Measurements from ENCODE around the gene TRIM14.
A peak's percentile ranks its signal among the peaks of the same experiment; 100 is the strongest.

Gene TRIM14

GRCh38 chr9:98152526-98152925 lies 33.5 kb upstream of the TRIM14 start:
- no peaks in the 10 kb centered on the region for H3K27me3 ChIP-seq
- TF ChIP-seq, protein P1, sequence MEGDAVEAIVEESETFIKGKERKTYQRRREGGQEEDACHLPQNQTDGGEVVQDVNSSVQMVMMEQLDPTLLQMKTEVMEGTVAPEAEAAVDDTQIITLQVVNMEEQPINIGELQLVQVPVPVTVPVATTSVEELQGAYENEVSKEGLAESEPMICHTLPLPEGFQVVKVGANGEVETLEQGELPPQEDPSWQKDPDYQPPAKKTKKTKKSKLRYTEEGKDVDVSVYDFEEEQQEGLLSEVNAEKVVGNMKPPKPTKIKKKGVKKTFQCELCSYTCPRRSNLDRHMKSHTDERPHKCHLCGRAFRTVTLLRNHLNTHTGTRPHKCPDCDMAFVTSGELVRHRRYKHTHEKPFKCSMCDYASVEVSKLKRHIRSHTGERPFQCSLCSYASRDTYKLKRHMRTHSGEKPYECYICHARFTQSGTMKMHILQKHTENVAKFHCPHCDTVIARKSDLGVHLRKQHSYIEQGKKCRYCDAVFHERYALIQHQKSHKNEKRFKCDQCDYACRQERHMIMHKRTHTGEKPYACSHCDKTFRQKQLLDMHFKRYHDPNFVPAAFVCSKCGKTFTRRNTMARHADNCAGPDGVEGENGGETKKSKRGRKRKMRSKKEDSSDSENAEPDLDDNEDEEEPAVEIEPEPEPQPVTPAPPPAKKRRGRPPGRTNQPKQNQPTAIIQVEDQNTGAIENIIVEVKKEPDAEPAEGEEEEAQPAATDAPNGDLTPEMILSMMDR (IDR thresholded peaks at IDR 0.05), result no peak
- H3K4me1 ChIP-seq (ENCODE audit: control insufficient read depth in 1 of 2, insufficient read depth in 1 of 2, low read depth in 1 of 2, low read length in 1 of 2), result peaks cover 11% of the 10 kb centered on the region in 2 experiments
- H3K36me3 ChIP-seq, result peaks cover 38% of the 10 kb centered on the region
- H3K9me3 ChIP-seq, result no peaks in the 10 kb centered on the region
- H3K27ac ChIP-seq, result no peak overlapping the region
- H3K4me3 ChIP-seq (ENCODE audit: low read depth in 1 of 2, low read length in 1 of 2), result no peak overlapping the region

DNA sequence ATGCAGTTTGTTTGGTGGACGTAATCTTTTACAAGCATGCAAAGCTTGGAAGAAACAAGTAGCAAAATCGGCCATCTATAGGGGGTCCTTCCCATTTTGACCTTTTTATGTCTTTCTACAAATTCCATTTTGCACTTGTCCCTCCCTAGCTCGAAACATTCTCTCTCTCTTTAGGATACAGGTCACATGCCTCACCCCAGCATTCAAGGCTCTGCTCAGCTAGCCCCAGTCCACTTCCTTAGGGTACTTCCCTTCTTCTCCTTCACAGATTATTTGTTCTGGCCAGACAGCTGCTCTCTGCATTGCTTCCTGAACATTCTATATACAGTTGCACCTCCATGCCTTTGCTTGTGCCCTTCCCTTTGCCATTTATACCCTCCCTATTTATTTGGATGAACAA lies 31.7 kb upstream of the TRIM14 start:
- Histone ChIP-seq H3K9me3 (no peaks in the 10 kb centered on the region), H3K27me3 (no peaks in the 10 kb centered on the region), H3K36me3 (peaks cover 25% of the 10 kb centered on the region), H3K27ac (peak overlapping the region; percentile 22), H3K4me3 (ENCODE audit: low read depth in 1 of 2, low read length in 1 of 2) (no peak overlapping the region), H3K4me1 (ENCODE audit: control insufficient read depth in 1 of 2, insufficient read depth in 1 of 2, low read depth in 1 of 2, low read length in 1 of 2) (peaks cover 10 to 12% of the 10 kb centered on the region in 2 experiments)
- TF ChIP-seq, protein P1 (IDR thresholded peaks at IDR 0.05), result no peak

DNA sequence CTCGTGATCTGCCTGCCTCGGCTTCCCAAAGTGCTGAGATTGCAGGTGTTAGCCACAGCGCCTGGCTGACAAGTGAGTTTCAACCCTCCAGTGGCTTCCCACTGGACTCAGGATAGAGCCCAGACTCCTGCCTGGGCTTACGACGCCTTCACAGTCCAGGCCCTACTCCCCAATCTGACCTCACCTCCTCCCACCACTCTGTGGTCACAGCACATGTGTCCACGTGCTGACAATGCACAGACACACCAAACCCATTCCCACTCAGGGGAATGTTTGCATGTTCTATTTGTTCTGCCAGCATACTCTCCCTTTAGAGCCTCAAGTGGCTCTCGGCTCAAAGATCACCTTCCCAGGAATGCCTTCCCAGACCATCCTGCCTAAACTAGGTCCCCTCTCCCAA lies 31.1 kb upstream of the TRIM14 start:
- H3K4me1 ChIP-seq (ENCODE audit: control insufficient read depth in 1 of 2, insufficient read depth in 1 of 2, low read depth in 1 of 2, low read length in 1 of 2), result peaks cover 10 to 13% of the 10 kb centered on the region in 2 experiments
- H3K27ac ChIP-seq, result no peak overlapping the region
- H3K4me3 ChIP-seq (ENCODE audit: low read depth in 1 of 2, low read length in 1 of 2), result no peak overlapping the region
- peaks cover 21% of the 10 kb centered on the region for H3K36me3 ChIP-seq
- TF ChIP-seq, protein P1 (IDR thresholded peaks at IDR 0.05), result no peak
- no peaks in the 10 kb centered on the region for H3K27me3 ChIP-seq
- no peaks in the 10 kb centered on the region for H3K9me3 ChIP-seq

GRCh38 chr9:98149422-98149821 lies 30.4 kb upstream of the TRIM14 start:
- Histone ChIP-seq H3K9me3 (no peaks in the 10 kb centered on the region), H3K27ac (peak overlapping the region; percentile 13), H3K36me3 (peaks cover 19% of the 10 kb centered on the region), H3K27me3 (no peaks in the 10 kb centered on the region), H3K4me3 (ENCODE audit: low read depth in 1 of 2, low read length in 1 of 2) (no peak overlapping the region), H3K4me1 (ENCODE audit: control insufficient read depth in 1 of 2, insufficient read depth in 1 of 2, low read depth in 1 of 2, low read length in 1 of 2) (peaks cover 10 to 13% of the 10 kb centered on the region in 2 experiments)
- TF ChIP-seq, protein P1 (IDR thresholded peaks at IDR 0.05), result no peak

- TF ChIP-seq, protein P1 (IDR thresholded peaks at IDR 0.05), result no peak
- no peak overlapping the region for H3K27ac ChIP-seq
- no peaks in the 10 kb centered on the region for H3K9me3 ChIP-seq
- peaks cover 10 to 16% of the 10 kb centered on the region in 2 experiments for H3K4me1 ChIP-seq (ENCODE audit: control insufficient read depth in 1 of 2, insufficient read depth in 1 of 2, low read depth in 1 of 2, low read length in 1 of 2)
- no peak overlapping the region for H3K4me3 ChIP-seq (ENCODE audit: low read depth in 1 of 2, low read length in 1 of 2)
- no peaks in the 10 kb centered on the region for H3K27me3 ChIP-seq
- peaks cover 24% of the 10 kb centered on the region for H3K36me3 ChIP-seq
Observed at GRCh38 chr9:98148486-98148885, 29.5 kb upstream of the TRIM14 start.

DNA sequence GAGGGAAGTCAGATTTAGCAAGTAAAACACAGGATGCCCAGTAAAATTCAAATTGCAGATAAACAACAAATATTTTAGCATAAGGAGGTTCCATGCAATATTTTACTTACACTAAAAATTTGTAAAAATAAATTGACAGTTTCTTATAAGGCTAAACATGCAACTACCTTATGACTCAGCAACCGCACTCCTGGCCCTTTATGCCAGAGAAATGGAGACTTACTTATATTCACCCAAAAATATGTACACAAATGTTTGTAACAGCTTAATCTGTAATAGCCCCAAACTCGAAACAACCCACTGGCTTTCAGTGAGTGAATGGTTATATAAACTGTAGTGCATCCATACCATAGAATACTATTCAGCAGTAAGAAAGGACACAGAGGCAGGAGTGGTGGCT lies 28.6 kb upstream of the TRIM14 start:
- Histone ChIP-seq H3K36me3 (peaks cover 22% of the 10 kb centered on the region), H3K9me3 (no peaks in the 10 kb centered on the region)
- TF ChIP-seq, protein P1 (IDR thresholded peaks at IDR 0.05), result no peak

More for the DNA sequence above, 28.6 kb upstream of the TRIM14 start:
- Histone ChIP-seq H3K4me3 (ENCODE audit: low read depth in 1 of 2, low read length in 1 of 2) (no peak overlapping the region), H3K27ac (peak overlapping the region; percentile 64), H3K27me3 (no peaks in the 10 kb centered on the region), H3K4me1 (ENCODE audit: control insufficient read depth in 1 of 2, insufficient read depth in 1 of 2, low read depth in 1 of 2, low read length in 1 of 2) (peaks cover 17 to 25% of the 10 kb centered on the region in 2 experiments)

All from neutrophil (primary cell).